HL-60/S4 (cell line): ENCODE results near the gene NSUN4.
"Not testable (repeated sequence)": the region's sequence is repeated elsewhere in the genome, so short reads cannot be mapped to it uniquely, and the experiment has no call there.

Source experiments
- in situ Hi-C: fragments of 300-500 bp; cut with MboI; formaldehyde crosslinking; loops from 2 replicates; pipeline ENCODE4 v1.14.3; 2022; ENCODE audit warnings: low sequenced_read_pairs

The NSUN4 gene

GRCh38 chr1:46325285-46326076, 15.1 kb upstream of the NSUN4 start:
- in situ Hi-C loops: not testable (repeated sequence)

GRCh38 chr1:46328182-46328581, 12.4 kb upstream of the NSUN4 start:
- in situ Hi-C loops: not testable (repeated sequence)

- in situ Hi-C loops: not testable (repeated sequence)
Observed at GRCh38 chr1:46329807-46330206, 10.8 kb upstream of the NSUN4 start.

GRCh38 chr1:46330381-46330780, 10.2 kb upstream of the NSUN4 start:
- in situ Hi-C loops: not testable (repeated sequence)

- in situ Hi-C loops: not testable (repeated sequence)
Observed at GRCh38 chr1:46331786-46332540, 8.6 kb upstream of the NSUN4 start.

- in situ Hi-C loops: no loop called here
Observed at GRCh38 chr1:46333300-46334029, 7.1 kb upstream of the NSUN4 start.

- in situ Hi-C loops: no loop called here
Observed at GRCh38 chr1:46334030-46334384, 6.6 kb upstream of the NSUN4 start.

GRCh38 chr1:46335081-46335480, 5.5 kb upstream of the NSUN4 start:
- in situ Hi-C loops: no loop called here

- in situ Hi-C loops: not testable (repeated sequence)
Observed at GRCh38 chr1:46337409-46337808, 3.2 kb upstream of the NSUN4 start.

- in situ Hi-C loops: no loop called here
Observed at GRCh38 chr1:46341222-46342083, 846 bp downstream of the NSUN4 start.

- in situ Hi-C loops: no loop called here
Observed at GRCh38 chr1:46342084-46342656, 1.6 kb downstream of the NSUN4 start.

GRCh38 chr1:46342677-46343350, 2.2 kb downstream of the NSUN4 start:
- in situ Hi-C loops: no loop called here

GRCh38 chr1:46343351-46343695, 2.7 kb downstream of the NSUN4 start:
- in situ Hi-C loops: no loop called here

GRCh38 chr1:46343705-46344104, 3.1 kb downstream of the NSUN4 start:
- in situ Hi-C loops: no loop called here

- in situ Hi-C loops: no loop called here
Observed at GRCh38 chr1:46344481-46344880, 3.9 kb downstream of the NSUN4 start.

GRCh38 chr1:46345281-46345680, 4.7 kb downstream of the NSUN4 start:
- in situ Hi-C loops: no loop called here

GRCh38 chr1:46352363-46352762, 11.8 kb downstream of the NSUN4 start:
- in situ Hi-C loops: no loop called here

- in situ Hi-C loops: not testable (repeated sequence)
Observed at GRCh38 chr1:46355920-46356319, 15.3 kb downstream of the NSUN4 start.

GRCh38 chr1:46362158-46362557, 21.6 kb downstream of the NSUN4 start:
- in situ Hi-C loops: no loop called here

GRCh38 chr1:46363121-46363520, 22.5 kb downstream of the NSUN4 start:
- in situ Hi-C loops: no loop called here
